ENCODE data around the gene MDFIC.

Gene MDFIC

DNA sequence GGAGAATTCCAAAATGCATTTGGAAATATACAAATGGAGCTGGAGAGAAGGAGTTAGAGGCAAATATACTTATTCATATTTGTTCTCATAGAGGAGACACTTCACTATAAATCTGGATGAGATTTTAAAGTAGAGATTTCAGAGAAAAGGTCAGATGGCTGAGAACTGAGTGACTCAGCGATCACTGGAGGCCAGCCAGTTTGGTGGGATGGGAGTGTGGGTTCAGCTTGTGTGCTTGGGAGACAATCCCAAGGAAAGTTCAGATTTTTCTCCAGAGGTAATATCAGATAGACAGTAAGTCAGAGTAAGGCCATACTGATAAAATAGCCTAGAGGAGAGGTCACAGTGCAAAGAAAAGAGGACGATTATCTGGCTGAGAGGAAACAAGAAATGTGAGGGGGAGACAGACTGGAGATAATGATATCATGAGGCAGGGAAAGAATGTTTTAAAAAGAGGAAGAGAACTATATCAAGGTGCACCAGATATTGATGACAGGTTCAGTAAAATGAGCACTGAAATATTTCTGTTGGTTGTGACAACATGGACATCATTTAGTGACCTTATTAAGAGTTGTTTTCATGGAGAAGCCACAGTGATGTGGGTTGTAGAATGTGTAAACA is 67.0 kb downstream of the MDFIC start:
- no peak for DNase-seq (ENCODE audit: low read depth in 3 of 3, low spot score in 1 of 3)

DNA sequence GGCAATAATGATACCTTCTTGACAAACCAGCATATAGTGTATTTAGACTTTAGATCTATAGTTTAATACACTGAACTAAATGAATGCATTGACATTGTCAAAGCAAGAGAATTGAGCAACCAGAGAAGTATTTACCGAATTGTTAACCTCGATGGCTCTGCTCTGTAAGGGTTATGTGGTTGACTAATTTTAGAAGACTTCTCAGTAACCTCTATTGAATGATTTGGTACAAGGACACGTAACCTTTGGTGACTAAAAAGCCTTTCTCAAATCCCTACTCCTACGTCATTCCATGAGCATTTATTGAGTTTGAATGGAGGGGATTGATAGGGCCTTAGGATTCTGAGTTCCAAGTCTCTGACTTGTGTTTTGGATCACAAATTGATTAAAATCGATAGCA is 67.6 kb downstream of the MDFIC start:
- DNase-seq (ENCODE audit: low read depth in 3 of 3, low spot score in 1 of 3): no peak

GRCh38 chr7:114997487-114998404 is 75.9 kb downstream of the MDFIC start:
- DNase-seq (ENCODE audit: low read depth in 3 of 3, low spot score in 1 of 3): no peak

- no peak for DNase-seq (ENCODE audit: low read depth in 3 of 3, low spot score in 1 of 3)
Observed at GRCh38 chr7:115004121-115004520, 82.2 kb downstream of the MDFIC start.

GRCh38 chr7:115005251-115005650 is 83.4 kb downstream of the MDFIC start:
- DNase-seq (ENCODE audit: low read depth in 3 of 3, low spot score in 1 of 3): no peak

DNA sequence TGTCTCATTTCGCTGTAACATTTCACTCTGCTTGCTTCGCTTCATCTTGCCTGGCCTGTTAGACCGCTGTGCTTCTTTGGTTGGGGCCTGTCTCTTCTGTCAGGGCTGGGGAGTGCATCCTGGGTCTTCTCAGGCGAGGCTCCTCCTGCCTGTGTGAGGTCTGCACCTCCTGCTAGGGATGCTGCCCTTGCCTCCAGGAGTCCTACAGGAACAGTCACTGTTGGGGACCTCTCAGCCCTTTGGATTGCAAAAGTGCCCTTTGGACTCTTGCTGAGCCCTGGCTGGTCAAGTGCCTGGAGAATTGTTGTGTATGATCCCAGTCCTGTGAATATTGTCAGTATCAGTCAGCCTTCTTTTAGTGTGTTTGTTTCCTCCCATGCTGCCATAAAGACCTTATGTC is 84.1 kb downstream of the MDFIC start:
- DNase-seq (ENCODE audit: low read depth in 3 of 3, low spot score in 1 of 3): no peak

DNA sequence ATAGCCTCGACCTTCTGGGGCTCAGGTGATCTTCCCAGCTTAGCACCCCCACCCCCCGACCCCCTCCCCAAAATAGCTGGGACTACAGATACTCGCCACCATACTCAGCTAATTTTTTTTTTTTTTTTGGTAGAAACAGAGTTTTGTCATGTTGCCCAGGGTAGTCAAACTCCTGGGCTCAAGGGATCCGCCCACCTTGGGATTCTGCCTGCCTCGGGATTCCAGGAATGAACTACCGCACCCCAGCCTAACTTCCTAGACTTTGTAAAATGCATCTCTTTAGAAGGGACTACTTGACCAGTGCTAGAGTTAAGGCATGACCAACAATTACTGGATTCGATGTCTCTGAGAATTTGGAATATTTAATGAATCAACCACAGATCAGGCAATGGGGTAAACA is 85.9 kb downstream of the MDFIC start:
- no peak for DNase-seq (ENCODE audit: low read depth in 3 of 3, low spot score in 1 of 3)

GRCh38 chr7:115008465-115009114 is 86.7 kb downstream of the MDFIC start:
- DNase-seq (ENCODE audit: low read depth in 3 of 3, low spot score in 1 of 3): no peak

GRCh38 chr7:115009139-115009538 is 87.2 kb downstream of the MDFIC start:
- no peak for DNase-seq (ENCODE audit: low read depth in 3 of 3, low spot score in 1 of 3)

DNA sequence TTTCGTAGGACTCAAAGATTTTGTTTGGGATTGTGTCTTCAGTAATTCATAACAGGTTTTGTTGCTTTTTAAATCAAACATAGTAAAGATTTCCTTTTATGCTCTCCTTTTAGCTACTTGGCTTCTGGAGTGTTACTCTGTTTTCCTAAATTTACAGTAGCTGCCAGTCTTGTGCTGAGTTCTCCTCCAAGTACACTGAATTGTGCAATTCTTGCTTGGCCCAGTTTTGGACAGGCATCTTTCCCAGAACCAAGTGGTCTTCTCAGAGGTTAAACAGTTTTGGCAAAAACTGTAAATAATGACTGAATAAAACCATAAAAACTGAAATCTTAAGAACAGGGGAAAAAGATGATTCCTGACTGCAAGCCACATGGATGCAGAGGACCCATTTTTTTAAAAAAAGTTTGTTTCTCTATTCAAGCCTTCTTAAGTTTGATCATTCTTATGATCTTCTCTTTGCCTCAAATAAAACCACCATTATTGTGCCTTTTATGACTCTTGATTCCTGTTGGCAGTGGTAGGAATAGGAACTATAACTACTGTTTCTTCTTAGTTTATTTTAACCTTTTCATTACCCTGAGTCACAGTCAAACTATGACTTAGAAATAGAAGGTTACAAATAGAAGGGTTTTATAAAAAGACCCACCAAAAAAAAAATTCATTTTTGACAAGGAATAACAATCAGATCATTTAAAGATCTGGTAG is 88.0 kb downstream of the MDFIC start:
- DNase-seq (ENCODE audit: low read depth in 3 of 3, low spot score in 1 of 3): no peak

DNA sequence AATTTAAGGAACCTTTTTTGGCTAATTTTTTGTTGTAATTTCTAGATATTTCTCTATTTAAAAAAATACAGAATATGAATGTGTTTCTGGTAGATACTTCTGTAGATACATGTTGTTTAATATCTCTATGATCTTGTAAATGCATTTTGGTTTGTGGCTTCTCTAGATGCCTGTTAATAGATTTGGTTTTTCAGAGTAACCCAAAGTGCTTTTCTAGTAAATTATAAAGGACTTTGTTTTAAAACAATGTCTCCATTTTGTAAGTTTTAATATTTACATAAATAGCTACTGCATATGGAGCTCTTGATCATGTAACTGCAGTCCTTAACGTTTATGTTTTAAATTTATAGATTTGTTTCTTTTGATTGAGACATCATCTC is 88.5 kb downstream of the MDFIC start:
- DNase-seq (ENCODE audit: low read depth in 3 of 3, low spot score in 1 of 3): no peak

- no peak for DNase-seq (ENCODE audit: low read depth in 3 of 3, low spot score in 1 of 3)
Observed at GRCh38 chr7:115013886-115014285, 92.0 kb downstream of the MDFIC start.

DNA sequence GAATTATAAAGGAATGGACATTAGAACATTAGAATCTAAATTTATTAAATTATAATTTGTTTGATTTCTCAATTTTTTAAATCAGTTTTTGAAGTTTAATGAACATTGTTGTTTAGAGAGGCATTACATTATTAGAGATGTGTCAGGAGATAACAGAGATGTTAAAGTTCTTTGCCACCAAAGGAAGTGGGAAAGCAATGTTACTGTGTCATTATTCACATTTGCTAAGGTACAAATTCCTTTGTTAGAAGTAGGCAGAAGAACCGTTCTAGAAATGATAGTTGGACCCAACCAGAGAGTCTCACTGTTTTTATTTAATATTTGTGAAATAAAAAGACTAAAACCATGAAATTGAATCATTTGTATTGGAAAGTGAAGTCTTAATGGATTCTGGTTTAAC is 92.9 kb downstream of the MDFIC start:
- DNase-seq (ENCODE audit: low read depth in 3 of 3, low spot score in 1 of 3): no peak

DNA sequence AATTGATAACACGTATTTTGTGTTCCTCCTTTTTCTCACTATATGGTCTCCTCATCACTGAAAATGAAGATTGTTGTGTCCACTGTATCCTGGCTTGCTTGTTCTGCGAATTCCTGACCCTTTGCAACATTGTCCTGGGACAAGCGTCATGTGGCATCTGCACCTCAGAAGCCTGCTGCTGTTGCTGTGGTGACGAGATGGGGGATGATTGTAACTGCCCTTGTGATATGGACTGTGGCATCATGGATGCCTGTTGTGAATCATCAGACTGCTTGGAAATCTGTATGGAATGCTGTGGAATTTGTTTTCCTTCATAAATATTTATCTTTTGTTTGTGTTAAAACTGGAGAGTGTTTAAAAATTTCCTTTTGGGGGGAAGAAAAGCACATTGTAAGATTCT is 93.7 kb downstream of the MDFIC start:
- no peak for DNase-seq (ENCODE audit: low read depth in 3 of 3, low spot score in 1 of 3)

DNA sequence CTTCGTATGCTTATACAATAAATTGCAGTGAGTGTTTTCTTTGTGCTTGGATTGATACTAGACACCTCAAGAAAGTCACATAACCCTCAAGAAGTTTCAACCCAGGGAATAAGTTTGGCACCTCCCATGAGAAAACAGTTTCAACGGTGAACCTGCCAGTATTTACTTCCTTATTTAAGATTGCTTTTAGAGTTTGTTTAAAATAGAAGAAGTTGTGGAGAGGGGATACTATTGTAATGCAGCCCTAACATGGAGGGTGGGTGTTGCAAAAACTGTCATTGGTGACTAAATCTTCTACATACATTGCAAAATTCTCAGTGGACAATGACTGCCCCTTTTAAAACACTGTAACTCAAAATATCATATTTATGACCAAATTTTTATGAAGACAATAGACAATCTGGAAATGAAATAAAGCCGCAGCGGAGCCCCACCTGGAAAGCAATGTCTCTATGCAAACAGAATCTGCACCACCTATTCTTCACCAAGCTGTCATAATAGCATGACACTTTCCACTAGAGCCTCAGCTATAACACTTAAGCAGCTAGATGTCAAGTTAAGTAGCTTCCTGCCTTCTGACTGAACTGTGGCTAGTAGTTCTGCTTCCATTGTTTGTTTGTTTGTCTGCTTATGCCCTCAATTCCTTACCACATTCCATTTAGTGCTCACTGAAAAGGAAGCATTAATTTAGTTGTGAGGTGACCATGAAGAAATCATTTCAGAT is 98.2 kb downstream of the MDFIC start:
- no peak for DNase-seq (ENCODE audit: low read depth in 3 of 3, low spot score in 1 of 3)

- DNase-seq (ENCODE audit: low read depth in 3 of 3, low spot score in 1 of 3): no peak
Observed at GRCh38 chr7:115023219-115023618, 101.3 kb downstream of the MDFIC start.

DNA sequence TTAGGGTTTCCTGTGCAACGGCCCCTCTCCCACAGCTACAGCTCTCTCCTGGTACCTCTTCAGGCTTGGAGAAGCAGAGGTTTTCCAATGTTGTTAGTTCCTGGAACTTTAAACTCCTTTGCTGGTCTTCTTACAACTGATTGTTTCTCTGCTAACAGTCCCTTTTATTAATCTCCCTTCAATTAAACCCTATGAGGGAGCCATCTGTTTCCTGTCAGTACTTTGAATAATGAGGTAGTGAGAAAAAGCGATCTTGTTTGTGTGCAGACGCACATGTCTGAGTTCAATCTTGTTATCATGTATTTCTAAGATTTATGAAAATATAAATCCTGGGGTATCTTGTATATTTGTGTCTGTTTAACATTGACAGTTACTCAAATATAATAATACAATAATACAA is 102.4 kb downstream of the MDFIC start:
- no peak for DNase-seq (ENCODE audit: low read depth in 3 of 3, low spot score in 1 of 3)

GRCh38 chr7:115032715-115033703 is 111.1 kb downstream of the MDFIC start:
- no peak for DNase-seq (ENCODE audit: low read depth in 3 of 3, low spot score in 1 of 3)

DNA sequence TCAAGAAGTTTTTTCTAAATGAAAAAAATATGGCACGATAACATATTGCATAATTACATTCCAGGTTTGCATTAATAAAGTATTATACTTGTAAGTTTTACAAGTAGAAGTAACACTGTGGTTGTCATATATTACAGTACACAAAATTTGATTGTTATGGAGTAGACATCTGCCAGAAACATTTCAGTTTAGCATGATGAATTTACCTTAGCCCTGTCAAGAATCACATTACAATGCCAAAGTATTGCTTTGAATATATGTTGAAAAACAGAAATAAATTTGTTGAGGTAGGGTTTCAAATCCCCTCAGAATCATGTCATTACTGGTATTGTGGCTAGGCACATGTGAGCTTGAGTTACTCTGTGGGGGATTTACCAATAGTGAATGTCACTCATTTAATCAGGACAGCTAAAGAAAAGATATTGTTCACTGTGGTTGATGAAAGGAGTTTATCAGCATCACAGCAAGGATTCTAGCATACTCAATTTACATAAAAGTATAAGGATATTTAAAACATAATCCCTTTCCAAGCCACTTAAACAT is 112.1 kb downstream of the MDFIC start:
- no peak for DNase-seq (ENCODE audit: low read depth in 3 of 3, low spot score in 1 of 3)

Measured in stimulated activated CD4-positive, alpha-beta T cell treated with anti-CD3 and anti-CD28 coated beads, TNF-alpha, amount 100 ng/mL, for 1 hour (primary cell).